HG03196 (cell line): Measurements from ENCODE around the gene CNTNAP2.

Source experiments
- ATAC-seq: cut with Tn5 transposase; IDR thresholded peaks from one replicate; pipeline ENCODE4 v1.9.1; 2021; ENCODE audit not compliant: unreplicated experiment

Gene CNTNAP2

DNA sequence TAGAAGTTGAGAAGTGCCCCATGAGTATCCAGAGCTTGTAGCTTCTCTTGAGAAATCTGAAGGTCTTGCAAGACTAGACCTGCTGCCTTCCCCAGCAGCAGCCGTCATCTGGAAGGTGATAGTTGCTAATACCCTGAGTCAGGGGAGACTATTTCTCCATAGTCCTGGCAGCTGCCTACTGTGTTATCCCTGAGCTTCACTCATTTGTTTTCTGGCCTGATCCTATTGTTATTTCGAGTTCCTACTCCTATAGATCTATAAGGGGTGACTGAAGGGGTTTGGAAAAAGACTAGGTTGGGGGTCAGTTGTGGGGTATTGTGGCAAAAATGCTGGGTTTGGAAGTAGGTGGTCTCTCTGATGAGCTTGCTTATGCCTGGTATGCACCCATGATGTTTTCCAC, 297.8 kb downstream of the CNTNAP2 start:
- ATAC-seq, result no peak

DNA sequence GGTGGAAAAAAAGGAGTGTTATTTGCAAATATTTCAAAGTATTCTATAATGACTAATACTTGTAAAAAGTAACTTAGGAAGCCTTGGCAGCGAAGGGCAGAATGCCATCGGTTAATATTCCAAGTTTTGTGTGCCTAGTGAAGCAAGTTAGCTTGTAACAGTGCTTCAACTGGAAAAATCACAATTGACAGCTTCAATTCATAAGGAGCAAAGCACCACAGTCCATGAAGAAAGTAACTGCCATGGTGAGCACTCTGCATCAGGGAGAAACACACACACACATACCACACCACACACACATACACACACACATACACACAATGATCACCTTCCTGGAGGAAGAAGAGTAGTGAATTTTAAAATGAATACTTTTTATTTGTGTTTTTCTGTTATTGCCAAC, 298.3 kb downstream of the CNTNAP2 start:
- ATAC-seq, result no peak

- no peak for ATAC-seq
These were observed 300.6 kb downstream of the CNTNAP2 start for GRCh38 chr7:146417176-146417575.

DNA sequence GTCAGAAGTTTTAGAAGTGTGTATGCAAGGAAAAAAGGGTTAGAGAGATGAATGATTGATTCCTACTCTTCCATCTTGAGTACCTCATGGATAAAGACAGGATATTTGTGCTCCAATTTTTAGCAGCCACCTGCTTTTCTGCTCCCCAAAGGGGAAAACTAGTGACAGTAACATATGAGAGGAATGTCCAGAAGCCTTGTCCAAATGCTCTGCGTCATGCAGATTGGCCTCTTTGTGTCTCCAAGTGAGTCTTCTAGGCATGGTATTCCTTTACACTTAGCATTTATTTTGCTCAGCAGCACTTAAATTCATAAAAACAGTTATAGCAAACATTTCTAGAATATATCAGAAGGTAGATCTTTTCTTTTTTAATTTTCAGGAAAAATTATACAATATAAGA, 306.8 kb downstream of the CNTNAP2 start:
- ATAC-seq, result no peak

DNA sequence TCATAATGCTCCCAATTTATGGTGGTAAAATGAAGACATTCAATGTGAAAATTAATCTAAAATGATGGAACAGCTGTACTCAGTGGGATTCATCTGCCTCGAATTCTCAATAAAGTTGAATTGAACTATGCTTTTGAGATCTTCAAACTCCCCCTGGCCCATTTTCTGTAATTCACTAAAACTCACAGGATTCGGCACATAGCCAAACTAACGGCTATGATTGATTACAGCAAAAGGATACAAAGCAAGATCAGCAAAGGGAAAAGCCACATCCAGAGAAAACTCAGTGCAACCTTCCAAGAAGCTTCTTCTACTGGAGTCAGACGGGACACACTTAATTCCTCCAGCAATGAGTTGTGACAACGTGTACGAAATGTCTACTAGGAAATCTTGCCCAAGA, 307.5 kb downstream of the CNTNAP2 start:
- no peak for ATAC-seq

GRCh38 chr7:146433501-146433900, 316.9 kb downstream of the CNTNAP2 start:
- no peak for ATAC-seq

- ATAC-seq, result no peak
These were observed 326.5 kb downstream of the CNTNAP2 start for GRCh38 chr7:146443102-146443501.

GRCh38 chr7:146449625-146450024, 333.0 kb downstream of the CNTNAP2 start:
- no peak for ATAC-seq

DNA sequence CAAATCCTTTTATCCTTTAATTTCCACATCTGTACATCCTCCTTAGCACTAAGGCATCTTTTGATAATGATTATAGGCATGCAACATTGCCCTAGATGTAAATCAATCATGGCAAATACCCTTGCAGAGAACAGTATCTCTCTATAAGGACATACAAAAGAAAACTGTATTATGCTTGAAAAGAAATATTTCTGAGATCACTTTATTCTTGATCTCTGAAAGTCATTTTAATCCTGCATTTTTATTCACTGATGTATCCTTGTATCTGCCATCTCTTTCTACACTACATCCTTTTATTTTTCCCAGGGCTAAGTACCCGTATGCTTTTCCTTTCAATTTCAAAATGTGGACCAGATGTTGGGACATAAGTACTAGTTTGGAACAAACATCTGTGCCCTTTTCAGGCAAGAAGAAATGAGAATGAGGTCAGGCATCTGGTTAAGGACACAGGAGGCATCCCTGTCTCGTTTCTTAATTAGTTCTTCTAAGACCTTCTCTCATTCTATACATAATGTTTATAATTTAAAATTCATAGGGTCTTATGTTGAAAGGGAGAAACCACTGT, 338.6 kb downstream of the CNTNAP2 start:
- no peak for ATAC-seq

GRCh38 chr7:146479040-146479439, 362.4 kb downstream of the CNTNAP2 start:
- no peak for ATAC-seq

DNA sequence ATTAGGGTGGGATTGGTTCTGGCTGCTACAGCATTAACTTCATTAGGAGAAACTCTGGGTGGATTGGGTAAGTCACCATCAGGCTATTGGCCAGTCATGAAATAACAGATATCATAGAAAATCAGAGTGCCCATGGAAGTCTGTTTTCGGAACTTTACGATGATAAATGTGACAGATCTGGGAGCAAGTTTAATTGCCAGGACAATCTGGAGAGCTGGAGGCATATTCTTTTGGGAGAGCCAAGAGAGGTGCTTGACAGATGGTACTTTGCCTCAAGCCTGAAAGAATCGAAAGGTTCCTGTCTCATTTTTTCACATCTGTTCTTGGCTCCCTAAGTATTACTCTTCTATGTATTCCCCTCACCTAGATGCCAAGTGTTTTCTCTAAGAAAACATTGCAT, 369.9 kb downstream of the CNTNAP2 start:
- no peak for ATAC-seq

DNA sequence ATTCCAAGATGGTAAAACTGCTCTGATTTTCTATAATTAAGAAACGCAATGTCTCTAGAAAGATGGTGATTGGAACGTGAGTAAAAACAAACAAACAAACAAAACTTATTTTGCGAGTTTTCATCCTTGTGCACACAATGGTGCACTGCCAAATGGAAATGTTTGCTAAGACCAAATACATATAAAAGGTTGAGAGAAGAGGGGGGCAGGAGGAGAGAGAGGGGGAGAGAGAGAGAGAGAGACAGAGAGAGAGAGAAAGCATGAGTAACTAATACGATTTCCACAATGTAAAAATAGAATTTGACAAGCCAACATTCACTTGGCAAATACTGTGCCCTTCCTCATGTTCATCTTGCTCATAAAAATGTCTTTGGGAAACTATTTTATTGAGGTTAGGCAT, 375.4 kb downstream of the CNTNAP2 start:
- no peak for ATAC-seq

- ATAC-seq, result no peak
These were observed 378.5 kb downstream of the CNTNAP2 start for GRCh38 chr7:146494952-146495596.

DNA sequence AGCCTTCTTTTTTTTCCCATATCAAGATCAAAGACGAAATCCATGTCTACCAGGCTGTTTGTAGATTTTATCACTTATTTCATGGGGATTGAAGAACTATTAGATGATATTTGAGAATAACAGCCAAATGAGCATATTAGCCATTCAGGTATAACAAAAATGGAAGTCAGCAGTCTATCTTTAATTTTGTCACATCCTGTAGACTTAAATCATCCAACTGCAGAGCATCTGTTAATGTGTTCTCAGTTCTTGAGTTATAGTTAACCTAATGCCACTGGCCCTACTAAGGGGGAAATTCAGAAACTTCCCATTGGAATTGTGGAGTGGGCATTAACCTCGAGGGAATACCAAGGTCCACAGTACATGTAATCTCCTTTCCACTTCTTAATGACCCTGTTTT, 380.1 kb downstream of the CNTNAP2 start:
- ATAC-seq, result no peak

GRCh38 chr7:146499970-146500369, 383.4 kb downstream of the CNTNAP2 start:
- ATAC-seq, result no peak

DNA sequence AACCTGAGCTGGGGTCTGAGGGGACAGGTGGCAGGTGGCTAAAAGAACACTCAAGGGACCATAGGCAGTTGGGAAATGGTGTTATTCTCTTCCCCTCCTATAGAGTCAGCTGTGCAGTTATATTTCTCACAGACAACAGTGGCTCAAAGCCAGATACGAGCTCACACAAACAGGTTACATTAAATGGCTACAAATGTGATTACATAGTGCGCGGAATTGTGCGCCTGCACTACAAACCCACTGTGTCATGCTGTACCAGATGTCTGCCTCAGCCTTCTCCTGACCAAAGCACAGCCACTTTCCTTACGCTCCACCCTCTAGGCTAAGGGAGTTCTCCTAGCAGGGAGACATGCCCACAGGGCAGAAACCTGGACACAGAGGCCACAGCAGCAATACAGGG, 387.2 kb downstream of the CNTNAP2 start:
- ATAC-seq, result no peak

- ATAC-seq, result no peak
These were observed 393.6 kb downstream of the CNTNAP2 start for GRCh38 chr7:146510088-146510680.

DNA sequence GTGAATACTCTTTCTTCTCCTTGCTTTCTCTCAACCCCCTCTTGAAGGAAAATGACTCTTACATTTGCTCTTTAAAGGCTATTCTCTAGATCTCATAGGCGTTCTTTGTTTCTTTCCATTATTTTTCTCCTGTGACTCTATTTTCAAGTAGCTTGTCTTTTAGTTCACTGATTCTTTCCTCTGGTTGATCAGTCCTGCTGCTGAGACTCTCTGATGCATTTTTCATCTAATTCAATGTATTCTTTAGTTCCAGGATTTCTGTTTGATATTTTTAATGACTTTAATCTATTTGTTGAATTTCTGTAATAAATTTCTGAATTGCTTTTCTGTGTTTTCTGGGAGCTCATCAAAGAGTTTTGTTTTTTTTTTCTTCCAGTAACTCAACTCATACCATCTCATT, 397.7 kb downstream of the CNTNAP2 start:
- ATAC-seq, result no peak

DNA sequence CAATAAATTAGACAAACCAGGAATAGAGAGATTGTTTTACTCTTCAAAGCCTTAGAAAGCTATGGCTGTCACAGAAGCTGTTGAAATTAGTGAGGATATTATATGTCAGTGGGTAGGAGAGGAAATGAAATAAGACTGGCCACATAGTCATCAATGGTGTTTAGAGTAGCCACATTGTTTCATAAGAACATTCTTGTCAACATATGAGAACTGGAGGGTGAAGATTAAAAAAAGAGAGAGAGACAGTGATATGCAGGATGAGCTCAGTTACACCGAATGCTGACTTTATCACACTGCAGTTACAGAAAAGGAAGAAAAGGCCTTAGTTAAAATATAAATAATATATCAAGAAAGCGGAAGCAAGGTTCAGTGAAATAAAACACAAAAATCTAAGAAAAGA, 412.0 kb downstream of the CNTNAP2 start:
- ATAC-seq, result no peak

- no peak for ATAC-seq
These were observed 423.2 kb downstream of the CNTNAP2 start for GRCh38 chr7:146539836-146540235.

GRCh38 chr7:146542101-146542500, 425.5 kb downstream of the CNTNAP2 start:
- no peak for ATAC-seq

DNA sequence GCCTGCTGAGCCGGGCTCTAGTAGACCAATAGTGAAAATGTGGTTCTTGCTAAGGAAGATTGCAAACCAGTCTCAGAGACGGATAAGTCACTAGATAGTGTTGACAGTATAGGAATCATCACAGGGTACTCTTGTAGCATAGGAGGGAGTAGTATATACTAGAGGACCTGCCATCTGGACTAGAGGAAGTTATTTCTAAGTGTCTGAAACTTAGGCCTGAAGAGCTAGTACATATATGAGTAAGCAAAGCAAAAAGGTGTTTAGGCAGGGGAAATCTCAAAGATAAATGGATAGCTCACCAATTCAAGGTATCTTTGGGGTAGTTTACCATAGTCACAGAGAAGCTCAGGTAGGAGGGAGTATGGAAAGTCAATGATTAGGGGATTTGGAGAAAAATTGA, 428.1 kb downstream of the CNTNAP2 start:
- no peak for ATAC-seq

DNA sequence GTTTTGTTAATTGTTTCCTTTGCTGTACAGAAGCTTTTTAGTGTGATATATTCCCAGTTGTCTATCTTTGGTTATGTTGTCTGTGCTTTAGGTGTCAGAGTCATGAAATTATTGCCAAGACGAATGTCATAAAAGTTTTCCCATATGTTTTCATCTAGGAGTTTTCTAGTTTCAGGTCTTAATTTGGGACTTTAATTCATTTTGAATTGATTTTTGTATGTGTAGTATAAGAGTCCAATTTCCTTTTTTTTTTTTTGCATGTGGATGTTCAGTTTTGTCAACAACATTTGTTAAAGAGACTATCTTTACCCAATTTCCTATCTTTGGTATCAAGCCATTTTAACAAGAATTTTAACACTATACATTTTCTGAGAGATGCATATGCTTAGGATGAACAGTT, 432.2 kb downstream of the CNTNAP2 start:
- no peak for ATAC-seq
